Sigmoid colon (tissue), 4 donors: ENCODE data around the gene LRRC10.

Experiments
- POLR2AphosphoS5 ChIP-seq, 4 donors: sonication (generic); formaldehyde crosslinking; IDR thresholded peaks; one replicate each; pipeline ENCODE4 v1.6.1; 2017; ENCODE audit warnings: antibody characterized with exemption in 4 of 4
- TF ChIP-seq, protein P1 (sequence below), 4 experiments: fragments of 450-650 bp in 3 of 4; fragments of 200-600 bp in 1 of 4; IDR thresholded peaks; one replicate each; pipeline ENCODE4 v1.5.1; 2016 to 2019; ENCODE audit warnings: antibody characterized with exemption in 4 of 4, mild to moderate bottlenecking in 3 of 4, moderate library complexity in 2 of 4

DNA sequence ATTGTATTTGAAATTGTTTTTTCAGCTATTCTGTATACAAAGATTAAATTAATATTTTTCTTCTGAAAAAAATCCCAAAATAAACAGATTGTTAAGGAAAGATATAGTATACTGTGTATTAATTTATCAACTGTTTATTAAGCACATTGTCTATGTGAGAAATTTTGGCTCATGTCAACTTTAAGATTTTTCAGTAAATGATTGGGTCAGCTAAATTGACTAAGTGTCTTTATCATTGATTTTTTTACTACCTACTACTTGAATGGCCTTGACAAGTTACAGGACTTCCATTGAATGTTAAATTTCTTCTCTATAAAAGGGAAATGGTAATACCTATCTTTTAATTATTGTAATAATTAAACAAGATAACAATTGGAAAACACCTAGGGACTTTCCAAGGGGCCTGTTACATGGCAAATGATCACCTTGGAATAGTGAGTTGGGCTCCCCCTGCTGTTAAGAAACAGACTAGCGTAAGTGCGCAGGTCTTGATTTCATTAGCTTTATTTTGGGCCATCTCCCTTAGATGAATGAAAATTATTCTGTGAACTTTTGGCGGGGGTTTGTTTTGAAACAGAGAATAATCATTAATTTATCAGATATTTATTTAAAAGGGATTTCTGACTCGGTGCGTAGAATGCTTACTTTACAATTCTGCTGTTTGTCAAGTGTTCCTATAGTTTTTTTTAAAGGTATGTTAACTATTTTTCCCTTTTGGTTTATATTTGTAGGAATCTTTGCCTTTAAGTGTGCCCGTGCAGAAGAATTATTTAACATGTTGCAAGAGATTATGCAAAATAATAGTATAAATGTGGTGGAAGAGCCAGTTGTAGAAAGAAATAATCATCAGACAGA lies 39.9 kb downstream of the LRRC10 start:
- TF ChIP-seq, protein P1, sequence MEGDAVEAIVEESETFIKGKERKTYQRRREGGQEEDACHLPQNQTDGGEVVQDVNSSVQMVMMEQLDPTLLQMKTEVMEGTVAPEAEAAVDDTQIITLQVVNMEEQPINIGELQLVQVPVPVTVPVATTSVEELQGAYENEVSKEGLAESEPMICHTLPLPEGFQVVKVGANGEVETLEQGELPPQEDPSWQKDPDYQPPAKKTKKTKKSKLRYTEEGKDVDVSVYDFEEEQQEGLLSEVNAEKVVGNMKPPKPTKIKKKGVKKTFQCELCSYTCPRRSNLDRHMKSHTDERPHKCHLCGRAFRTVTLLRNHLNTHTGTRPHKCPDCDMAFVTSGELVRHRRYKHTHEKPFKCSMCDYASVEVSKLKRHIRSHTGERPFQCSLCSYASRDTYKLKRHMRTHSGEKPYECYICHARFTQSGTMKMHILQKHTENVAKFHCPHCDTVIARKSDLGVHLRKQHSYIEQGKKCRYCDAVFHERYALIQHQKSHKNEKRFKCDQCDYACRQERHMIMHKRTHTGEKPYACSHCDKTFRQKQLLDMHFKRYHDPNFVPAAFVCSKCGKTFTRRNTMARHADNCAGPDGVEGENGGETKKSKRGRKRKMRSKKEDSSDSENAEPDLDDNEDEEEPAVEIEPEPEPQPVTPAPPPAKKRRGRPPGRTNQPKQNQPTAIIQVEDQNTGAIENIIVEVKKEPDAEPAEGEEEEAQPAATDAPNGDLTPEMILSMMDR (IDR thresholded peaks at IDR 0.05) = peak; percentile 47 to 77 (median 68)
- TF ChIP-seq POLR2AphosphoS5 (IDR thresholded peaks at IDR 0.05) = no peak
